ENCODE measurements around the gene MAGED1.
A peak's percentile ranks its signal among the peaks of the same experiment; 100 is the strongest.

The MAGED1 gene

DNA sequence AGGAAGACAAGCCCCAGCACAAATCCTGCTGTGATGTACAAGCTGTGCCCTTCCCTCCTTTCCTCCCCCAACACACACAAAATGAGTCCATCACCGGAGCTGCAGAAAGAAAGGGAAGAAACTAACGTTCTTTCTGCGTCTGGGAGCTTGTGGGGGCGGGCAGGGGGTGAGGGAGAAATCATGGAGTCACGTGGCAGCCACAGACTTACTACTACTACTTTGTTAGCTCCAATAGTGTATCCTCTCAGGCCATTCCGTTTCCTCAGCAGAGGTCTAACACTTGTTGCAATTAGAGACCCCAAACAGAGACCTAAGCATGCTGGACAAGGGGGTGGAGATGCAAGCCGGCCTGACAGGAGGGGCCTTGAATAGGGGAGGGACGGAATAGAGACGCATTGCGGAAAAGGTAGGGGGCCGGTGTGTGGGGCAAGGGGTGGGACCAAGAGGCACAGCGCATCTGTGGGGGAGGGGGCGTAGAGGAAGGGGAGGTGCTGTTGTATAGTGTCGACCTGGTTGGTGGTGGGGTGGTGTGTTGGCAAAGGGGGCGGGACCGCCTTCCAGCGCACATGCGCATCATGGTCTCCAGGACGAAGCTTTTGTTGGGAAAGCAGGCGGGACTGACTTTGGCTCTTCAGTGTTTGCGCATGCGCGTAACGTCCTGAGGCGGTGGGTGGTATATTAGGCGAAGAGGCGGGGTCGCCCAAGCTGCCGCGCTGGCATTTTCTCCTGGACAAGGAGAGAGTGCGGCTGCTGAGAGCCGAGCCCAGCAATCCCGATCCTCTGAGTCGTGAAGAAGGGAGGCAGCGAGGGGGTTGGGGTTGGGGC, at the start of gene MAGED1:
Gene MAGED1 (plus strand): TSS at position 703 of the 825 bp plus-strand sequence. CDS start 682 bp downstream, outside the sequence.
- peak; percentile 65 for DNase-seq

DNA sequence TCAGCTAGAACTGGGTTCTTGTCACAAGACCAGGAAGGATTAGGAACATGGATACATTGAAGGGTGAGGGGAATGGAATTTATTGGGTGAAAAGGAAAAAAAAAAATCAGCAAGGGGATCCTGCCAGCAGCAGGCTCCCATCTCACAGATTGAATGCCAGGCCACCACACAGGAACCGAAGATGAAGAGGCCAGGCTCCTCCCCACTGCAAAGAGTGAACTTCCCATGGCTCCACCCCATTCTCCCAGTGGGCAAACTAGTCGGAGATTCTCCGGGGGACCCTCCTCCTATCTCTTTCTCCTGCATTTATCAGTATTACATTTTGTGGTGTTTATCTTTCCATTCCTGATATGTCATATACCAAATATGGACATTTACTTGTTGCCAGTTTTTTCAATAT, 46.0 kb upstream of the MAGED1 start:
- no peak for DNase-seq

DNA sequence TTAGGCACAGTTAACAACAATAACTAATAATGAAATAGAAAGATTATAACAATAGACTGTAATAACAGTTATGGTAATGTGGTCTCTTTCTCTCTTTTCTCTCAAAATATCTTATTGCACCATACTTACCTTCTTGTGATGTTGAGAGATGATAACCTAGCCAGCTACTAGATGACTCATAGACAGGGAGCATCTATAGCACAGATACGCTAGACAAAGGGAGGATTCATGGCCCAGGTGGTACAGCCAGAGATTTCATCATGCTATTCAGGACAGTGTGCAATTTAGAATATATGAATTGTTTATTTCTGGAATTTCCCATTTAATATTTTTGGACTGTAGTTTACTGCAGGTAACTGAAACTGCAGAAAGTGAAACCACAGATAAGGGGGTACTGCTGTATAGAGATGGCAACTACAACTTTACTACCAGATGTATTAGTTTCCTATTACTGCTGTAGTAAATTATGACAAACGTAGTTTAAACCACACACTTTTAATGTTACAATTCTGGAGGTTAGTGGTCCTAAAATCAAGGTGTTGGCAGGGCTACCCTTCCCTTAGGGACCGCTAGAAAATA, 41.8 kb upstream of the MAGED1 start:
- no peak for DNase-seq

- DNase-seq = no peak
Observed at GRCh38 chrX:51852096-51852495, 41.3 kb upstream of the MAGED1 start.

DNA sequence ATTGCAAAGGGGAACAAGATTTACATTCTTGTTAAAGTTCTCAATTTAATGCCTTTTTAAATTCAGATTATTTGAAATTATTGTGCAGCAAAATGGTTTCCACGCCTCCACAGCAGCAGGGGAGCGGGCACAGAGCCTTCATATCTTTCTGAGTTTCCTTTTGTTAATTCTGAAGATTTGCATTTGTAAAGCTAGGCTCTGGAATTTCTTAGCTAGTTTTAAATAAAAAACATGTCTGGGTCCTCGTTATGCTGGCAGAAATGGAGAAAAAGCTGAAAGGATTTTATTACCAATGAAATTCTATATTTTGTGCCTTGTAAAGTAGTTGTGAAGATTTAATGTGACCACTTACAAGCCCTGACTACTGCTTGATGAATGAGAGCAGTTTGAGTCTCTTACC, 40.8 kb upstream of the MAGED1 start:
- DNase-seq = no peak

GRCh38 chrX:51853251-51853650, 40.2 kb upstream of the MAGED1 start:
- DNase-seq = no peak

DNA sequence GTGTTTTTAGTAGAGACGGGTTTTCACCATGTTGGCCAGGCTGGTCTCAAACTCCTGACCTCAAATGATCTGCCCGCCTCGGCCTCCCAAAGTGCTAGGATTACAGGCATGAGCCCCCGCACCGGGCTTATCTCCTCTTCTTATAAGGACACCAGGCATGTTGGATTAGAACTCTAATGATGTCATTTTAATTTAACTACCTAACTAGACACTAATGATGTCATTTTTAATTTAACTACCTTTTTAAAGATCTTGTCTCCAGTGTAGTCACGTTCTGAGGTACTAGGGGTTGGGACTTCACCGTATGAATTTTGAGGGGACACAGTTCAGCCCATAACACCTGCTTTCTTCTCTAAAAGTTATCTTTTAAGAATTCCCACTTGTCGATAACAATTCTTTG, 37.7 kb upstream of the MAGED1 start:
- no peak for DNase-seq

GRCh38 chrX:51857159-51857733, 36.2 kb upstream of the MAGED1 start:
- no peak for DNase-seq

DNA sequence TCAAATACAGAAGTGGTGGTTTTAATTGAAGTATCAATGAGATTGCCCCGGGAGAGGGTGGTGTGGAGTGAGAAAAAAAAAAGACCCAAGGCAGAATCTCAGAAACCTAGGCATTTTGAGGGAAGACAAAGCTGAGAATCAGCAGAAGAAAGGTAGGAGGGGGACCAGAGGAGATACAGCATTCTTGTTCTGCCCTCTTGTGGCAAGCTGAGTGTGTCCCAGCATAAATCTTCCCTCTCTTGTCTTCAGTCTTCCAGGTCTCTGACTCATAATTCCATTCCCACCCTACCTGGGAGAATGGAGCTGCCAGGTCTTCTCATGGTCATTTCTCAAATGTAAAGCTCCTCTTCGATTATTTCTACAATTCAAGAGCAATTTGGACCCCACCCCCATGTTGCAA, 32.7 kb upstream of the MAGED1 start:
- peak; percentile 3 for DNase-seq

DNA sequence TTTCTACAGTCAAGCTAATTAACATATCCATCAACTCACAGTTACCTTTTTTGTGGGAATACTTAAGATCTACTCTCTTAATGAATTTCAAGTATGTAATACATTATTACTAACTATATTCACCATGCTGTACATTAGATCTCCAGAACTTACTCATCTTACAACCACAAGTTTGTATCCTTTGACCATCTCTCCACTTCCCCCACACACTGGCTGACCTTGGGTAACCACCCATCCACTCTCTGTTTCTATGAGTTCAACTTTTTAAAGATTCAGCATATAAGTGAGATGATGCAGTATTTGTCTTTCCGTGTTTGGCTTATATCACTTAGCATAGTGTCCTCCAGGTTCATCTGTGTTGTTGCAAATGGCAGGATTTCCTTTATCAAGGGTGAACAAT, 30.5 kb upstream of the MAGED1 start:
- no peak for DNase-seq

- no peak for DNase-seq
Observed at GRCh38 chrX:51866210-51866609, 27.2 kb upstream of the MAGED1 start.

GRCh38 chrX:51867626-51868025, 25.8 kb upstream of the MAGED1 start:
- no peak for DNase-seq

DNA sequence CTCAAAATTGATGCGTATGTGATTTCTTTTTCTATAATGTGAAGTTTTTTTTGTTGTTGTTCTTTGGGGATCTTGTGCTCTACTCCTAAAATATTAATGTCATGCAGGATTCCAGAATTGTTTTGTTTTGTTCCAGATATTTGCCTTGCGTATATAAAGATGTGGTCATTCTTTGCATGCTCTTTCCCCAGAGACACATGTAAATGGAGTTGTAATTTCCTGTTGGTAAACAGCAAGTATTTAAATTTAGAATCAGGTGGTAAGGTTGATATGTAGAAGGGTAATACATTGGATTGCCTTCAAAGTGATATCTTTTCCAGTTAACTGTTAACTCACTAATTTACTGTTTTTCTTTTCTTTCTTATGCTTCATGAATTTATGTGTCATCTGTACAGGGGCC, 23.1 kb upstream of the MAGED1 start:
- DNase-seq = no peak

DNA sequence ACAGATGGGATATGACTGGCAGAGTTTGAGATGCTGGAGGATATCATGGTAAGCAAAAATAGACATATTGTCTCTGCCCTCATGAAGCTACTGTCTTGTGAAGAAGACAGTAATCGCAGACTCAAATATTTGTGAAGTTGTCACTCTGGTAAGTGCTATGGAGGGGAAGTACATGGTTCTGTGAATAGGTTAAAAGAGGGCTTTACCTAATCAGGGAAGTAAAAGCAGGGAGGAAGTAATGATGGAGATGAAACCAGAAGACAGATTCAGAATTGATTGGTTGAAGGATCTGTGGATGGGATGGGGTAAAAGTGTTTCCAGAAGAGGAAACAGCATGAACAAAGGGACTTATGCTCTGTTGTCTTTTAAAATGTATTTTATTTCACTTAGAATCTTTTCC, 19.3 kb upstream of the MAGED1 start:
- no peak for DNase-seq

DNA sequence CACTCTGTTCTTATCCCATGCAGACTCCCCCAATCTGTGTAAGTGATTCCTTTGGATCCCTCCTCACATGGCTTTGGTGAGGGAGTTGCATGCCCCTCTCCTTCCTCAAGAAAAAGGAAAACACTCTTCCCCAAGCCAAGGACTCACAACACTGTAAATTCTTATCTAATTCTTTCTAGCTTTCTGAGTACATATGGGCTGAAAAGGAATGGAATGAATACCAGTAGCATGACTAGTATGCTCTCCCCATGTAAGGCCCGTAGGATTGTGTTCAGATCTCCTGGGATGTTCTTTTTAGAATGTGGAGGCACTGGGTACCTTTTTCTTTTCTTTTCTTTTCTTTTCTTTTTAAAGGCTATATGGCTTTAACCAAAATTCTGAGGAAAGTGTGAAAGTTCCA, 17.0 kb upstream of the MAGED1 start:
- no peak for DNase-seq

- no peak for DNase-seq
Observed at GRCh38 chrX:51878056-51878455, 15.4 kb upstream of the MAGED1 start.

DNA sequence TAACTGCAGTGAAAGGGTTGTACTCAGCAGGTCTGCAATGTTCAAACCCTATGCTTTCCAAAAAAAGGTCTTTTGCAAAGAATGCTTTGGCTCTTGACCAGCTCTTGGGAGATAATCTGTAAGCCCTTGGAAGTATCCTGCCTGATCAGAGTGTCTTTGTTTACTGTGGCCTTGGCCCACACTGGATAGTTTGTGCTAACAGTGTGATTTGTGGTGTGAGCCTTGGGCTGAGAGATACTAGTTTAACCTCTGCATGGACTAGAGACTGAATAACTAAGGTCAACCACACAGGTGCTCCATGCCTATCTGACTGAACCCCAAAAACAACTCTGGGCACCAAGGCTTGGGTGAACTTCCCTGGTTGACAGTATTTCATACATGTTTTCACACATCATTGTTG, 3.6 kb upstream of the MAGED1 start:
- DNase-seq = no peak

- no peak for DNase-seq
Observed at GRCh38 chrX:51891245-51891644, 2.2 kb upstream of the MAGED1 start.

GRCh38 chrX:51891821-51892551, 1.4 kb upstream of the MAGED1 start:
- no peak for DNase-seq

GRCh38 chrX:51893931-51894696, 691 bp downstream of the MAGED1 start:
- DNase-seq = no peak

- DNase-seq = no peak
Observed at GRCh38 chrX:51894697-51895336, 1.4 kb downstream of the MAGED1 start.

DNA sequence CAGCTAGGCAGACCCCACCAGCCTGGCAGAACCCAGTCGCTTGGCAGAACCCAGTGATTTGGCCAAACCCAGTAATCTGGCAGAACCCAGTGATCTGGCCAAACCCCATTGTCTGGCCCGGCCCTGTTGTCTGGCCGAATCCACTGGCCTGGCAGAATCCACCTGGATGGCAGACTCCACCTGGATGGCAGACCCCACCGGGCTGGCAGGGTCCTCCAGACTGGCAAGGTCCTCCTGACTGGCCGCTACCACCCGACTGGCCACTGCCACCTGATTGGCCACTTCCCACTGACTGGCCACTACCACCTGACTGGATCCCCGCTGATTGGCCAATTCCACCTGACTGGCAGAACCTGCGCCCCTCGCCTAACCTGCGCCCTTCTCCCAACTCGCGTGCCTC, 3.2 kb downstream of the MAGED1 start:
- DNase-seq = no peak

All from inflammatory macrophage treated with lipopolysaccharide for 4 hours (primary cell).